Measurements from ENCODE around the gene PFKFB4. TPM values are rescaled to one million over a fixed set of nuclear protein-coding genes. Genes with fewer than 3 reads are reported as not detected.

Gene PFKFB4
- total RNA-seq, 1 donor from 2014 or later = 39.7 TPM

DNA sequence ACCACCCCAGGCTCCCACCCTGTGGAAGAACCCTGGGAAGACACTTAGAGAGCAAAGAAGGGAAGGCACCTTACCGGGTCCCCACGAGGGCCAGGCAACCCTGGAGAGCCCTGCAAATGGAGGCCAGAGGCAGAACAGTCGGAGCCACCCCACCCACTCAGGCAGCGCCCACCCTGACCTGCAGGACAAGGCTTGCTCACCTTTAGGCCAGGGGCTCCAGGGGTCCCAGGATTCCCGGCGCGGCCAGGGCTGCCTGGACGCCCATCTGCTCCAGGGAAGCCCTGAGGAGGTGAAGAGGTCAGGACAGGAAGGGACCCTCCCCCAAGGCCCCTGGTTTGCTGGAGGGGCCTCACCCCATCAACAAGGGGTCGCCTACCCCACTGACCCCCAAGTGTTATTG is 28.2 kb upstream of the PFKFB4 start:
- H3K4me3 Mint-ChIP-seq (ENCODE audit: low read depth) = no peak overlapping the region
- no peak overlapping the region for H3K27ac Mint-ChIP-seq
- H3K36me3 Mint-ChIP-seq (ENCODE audit: insufficient read depth) = peaks cover 1% of the 10 kb centered on the region
- H3K9me3 Mint-ChIP-seq (ENCODE audit: low read depth) = no peaks in the 10 kb centered on the region
- H3K4me1 Mint-ChIP-seq (ENCODE audit: low read depth) = no peaks in the 10 kb centered on the region
- DNase-seq (ENCODE audit: low spot score, unreplicated experiment) = no peak
- TF ChIP-seq CTCF (IDR thresholded peaks at IDR 0.05; ENCODE audit: unreplicated experiment) = no peak
- H3K27me3 Mint-ChIP-seq = no peaks in the 10 kb centered on the region

DNA sequence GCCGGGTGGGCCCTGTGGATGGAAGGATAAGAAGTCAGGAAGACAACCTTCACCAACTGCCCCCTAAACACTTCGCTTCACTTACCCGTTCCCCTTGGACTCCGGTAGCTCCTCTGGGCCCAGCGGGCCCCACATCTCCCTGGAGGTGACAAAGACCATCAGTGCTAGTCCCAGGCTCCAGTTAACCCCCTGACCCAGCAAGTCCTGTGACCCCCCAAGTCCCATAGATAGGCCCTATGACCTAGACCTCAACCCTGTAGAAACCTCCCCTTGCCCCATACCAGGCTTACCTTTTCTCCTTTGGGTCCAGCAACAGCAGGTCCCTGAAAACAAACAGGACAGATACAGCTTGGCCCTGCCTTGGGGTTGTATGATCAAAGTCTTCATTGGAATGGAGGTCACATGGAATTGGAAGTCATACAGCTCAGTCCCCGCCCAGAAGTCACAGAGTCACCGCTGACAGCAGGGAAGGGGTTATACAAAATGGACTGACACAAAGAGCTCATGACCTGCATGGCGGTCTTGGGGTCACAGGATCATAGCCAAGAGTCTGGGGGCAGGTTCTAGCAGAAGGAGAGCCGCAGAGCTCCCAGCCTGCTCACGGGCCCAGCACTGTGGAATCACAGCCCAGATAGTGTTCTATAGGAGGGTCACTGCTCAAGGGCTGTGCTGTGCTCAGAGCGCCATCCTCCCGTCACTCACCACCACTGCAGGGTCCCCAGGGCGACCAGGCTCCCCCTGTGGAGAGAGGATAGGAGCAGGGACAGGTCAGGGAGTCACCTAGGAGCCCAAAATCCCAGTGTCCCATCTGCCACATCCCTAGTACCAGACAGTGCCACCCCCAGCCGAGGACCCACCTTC is 25.2 kb upstream of the PFKFB4 start:
- H3K9me3 Mint-ChIP-seq (ENCODE audit: low read depth) = no peaks in the 10 kb centered on the region
- no peak for TF ChIP-seq CTCF (IDR thresholded peaks at IDR 0.05; ENCODE audit: unreplicated experiment)
- no peaks in the 10 kb centered on the region for H3K4me1 Mint-ChIP-seq (ENCODE audit: low read depth)
- H3K4me3 Mint-ChIP-seq (ENCODE audit: low read depth) = no peak overlapping the region
- no peak overlapping the region for H3K27ac Mint-ChIP-seq
- peaks cover 1% of the 10 kb centered on the region for H3K36me3 Mint-ChIP-seq (ENCODE audit: insufficient read depth)
- no peak for DNase-seq (ENCODE audit: low spot score, unreplicated experiment)
- H3K27me3 Mint-ChIP-seq = no peaks in the 10 kb centered on the region

DNA sequence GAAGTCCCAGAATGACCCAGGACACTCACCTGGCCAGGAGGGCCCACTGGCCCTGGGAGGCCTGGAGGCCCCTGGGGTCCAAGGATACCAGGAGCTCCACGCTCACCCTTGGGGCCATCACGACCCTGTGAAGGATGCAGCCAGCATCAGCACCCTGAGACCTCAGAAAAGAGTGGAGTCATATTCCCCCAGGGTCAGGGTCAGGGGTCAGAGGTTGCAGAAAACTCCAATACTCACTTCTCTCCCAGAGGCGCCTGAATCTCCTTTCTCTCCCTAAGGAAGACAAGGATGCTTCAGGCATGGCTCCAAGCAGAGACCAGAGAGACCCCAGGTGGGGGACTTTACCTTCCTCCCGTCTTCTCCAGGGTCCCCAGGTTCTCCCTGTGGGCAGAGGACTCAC is 20.0 kb upstream of the PFKFB4 start:
- Mint-ChIP-seq H3K36me3 (ENCODE audit: insufficient read depth) (no peaks in the 10 kb centered on the region), H3K9me3 (ENCODE audit: low read depth) (no peaks in the 10 kb centered on the region), H3K4me1 (ENCODE audit: low read depth) (no peaks in the 10 kb centered on the region), H3K4me3 (ENCODE audit: low read depth) (no peak overlapping the region), H3K27me3 (no peaks in the 10 kb centered on the region), H3K27ac (no peak overlapping the region)
- TF ChIP-seq CTCF (IDR thresholded peaks at IDR 0.05; ENCODE audit: unreplicated experiment) = no peak
- no peak for DNase-seq (ENCODE audit: low spot score, unreplicated experiment)

GRCh38 chr3:48575366-48575765 is 18.8 kb upstream of the PFKFB4 start:
- no peak overlapping the region for H3K27ac Mint-ChIP-seq
- no peaks in the 10 kb centered on the region for H3K27me3 Mint-ChIP-seq
- no peaks in the 10 kb centered on the region for H3K4me1 Mint-ChIP-seq (ENCODE audit: low read depth)
- no peak for TF ChIP-seq CTCF (IDR thresholded peaks at IDR 0.05; ENCODE audit: unreplicated experiment)
- H3K9me3 Mint-ChIP-seq (ENCODE audit: low read depth) = no peaks in the 10 kb centered on the region
- DNase-seq (ENCODE audit: low spot score, unreplicated experiment) = no peak
- no peaks in the 10 kb centered on the region for H3K36me3 Mint-ChIP-seq (ENCODE audit: insufficient read depth)
- no peak overlapping the region for H3K4me3 Mint-ChIP-seq (ENCODE audit: low read depth)

- TF ChIP-seq CTCF (IDR thresholded peaks at IDR 0.05; ENCODE audit: unreplicated experiment) = no peak
- DNase-seq (ENCODE audit: low spot score, unreplicated experiment) = no peak
- Mint-ChIP-seq H3K36me3 (ENCODE audit: insufficient read depth) (no peaks in the 10 kb centered on the region), H3K27ac (no peak overlapping the region), H3K9me3 (ENCODE audit: low read depth) (no peaks in the 10 kb centered on the region), H3K4me3 (ENCODE audit: low read depth) (no peak overlapping the region), H3K4me1 (ENCODE audit: low read depth) (no peaks in the 10 kb centered on the region), H3K27me3 (no peaks in the 10 kb centered on the region)
These were observed 17.5 kb upstream of the PFKFB4 start for GRCh38 chr3:48573973-48574585.

All from progenitor cell of endocrine pancreas (in vitro differentiated cells).